GM12872 (cell line): ENCODE data around the gene SLITRK3.

Experiments
- CTCF ChIP-seq: IDR thresholded peaks from 3 replicates; pipeline ENCODE4 v1.5.1; 2011; ENCODE audit warnings: low read depth, mild to moderate bottlenecking, low read length, moderate library complexity; ENCODE audit not compliant: insufficient read depth

SLITRK3 gene

GRCh38 chr3:165195640-165196576 lies at the start of gene SLITRK3:
Gene SLITRK3, minus strand, starts transcription at chr3:165196384. Its CDS starts 5,554 bp downstream, at chr3:165190830.
- TF ChIP-seq CTCF: no peak

- no peak for TF ChIP-seq CTCF
These were observed 47.4 kb upstream of the SLITRK3 start for GRCh38 chr3:165243597-165243996.

- no peak for TF ChIP-seq CTCF
These were observed 37.5 kb upstream of the SLITRK3 start for GRCh38 chr3:165233501-165234195.

- TF ChIP-seq CTCF: no peak
These were observed 29.4 kb upstream of the SLITRK3 start for GRCh38 chr3:165225604-165226003.

- TF ChIP-seq CTCF: no peak
These were observed 21.6 kb upstream of the SLITRK3 start for GRCh38 chr3:165217739-165218138.

- no peak for TF ChIP-seq CTCF
These were observed 16.4 kb upstream of the SLITRK3 start for GRCh38 chr3:165212580-165212979.

- no peak for TF ChIP-seq CTCF
These were observed 15.5 kb upstream of the SLITRK3 start for GRCh38 chr3:165211721-165212120.
